Activated T-cell treated with anti-CD3 and anti-CD28 coated beads, Interleukin-2, amount 50 U/mL, for 48 hours (primary cell): ENCODE measurements around the gene NOD1.
"Not testable (repeated sequence)": the region's sequence is repeated elsewhere in the genome, so short reads cannot be mapped to it uniquely, and the experiment has no call there.

Experiments
- DNase-seq, 2 experiments: peaks; one replicate each; pipeline ENCODE4 v3.0.0-alpha.2; 2020

Gene NOD1

GRCh38 chr7:30478349-30479201, at the start of gene NOD1:
NOD1 (minus strand) TSS chr7:30478784; CDS start chr7:30456921, 21,863 bp downstream.
- peak; percentile 82 to 85 for DNase-seq

GRCh38 chr7:30527297-30527696, 48.7 kb upstream of the NOD1 start:
- not testable (repeated sequence) for DNase-seq

- DNase-seq, result no peak
Observed at GRCh38 chr7:30526163-30526562, 47.6 kb upstream of the NOD1 start.

GRCh38 chr7:30525429-30525828, 46.8 kb upstream of the NOD1 start:
- DNase-seq, result no peak

- DNase-seq, result no peak
Observed at GRCh38 chr7:30524545-30524944, 46.0 kb upstream of the NOD1 start.

- DNase-seq, result no peak
Observed at GRCh38 chr7:30523466-30523865, 44.9 kb upstream of the NOD1 start.

DNA sequence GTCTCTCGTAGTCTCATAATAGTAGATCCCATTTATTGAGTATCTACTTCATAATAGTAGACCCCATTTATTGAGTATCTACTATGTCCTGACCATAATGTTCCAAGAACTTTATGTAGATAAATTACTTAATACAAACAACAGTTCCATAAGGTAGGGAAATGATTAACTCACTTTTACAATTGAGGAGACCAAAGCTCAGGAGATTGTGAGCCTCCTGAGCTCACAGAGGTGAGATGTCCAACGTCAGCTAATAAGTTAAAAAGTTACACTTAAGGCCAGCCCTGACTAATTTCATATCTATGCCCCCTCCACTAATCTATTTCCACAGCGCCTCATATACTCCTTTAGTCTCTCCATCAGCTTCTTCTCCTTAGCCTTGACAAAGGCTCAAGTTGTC, 43.6 kb upstream of the NOD1 start:
- DNase-seq, result no peak

- DNase-seq, result no peak
Observed at GRCh38 chr7:30521532-30521931, 42.9 kb upstream of the NOD1 start.

DNA sequence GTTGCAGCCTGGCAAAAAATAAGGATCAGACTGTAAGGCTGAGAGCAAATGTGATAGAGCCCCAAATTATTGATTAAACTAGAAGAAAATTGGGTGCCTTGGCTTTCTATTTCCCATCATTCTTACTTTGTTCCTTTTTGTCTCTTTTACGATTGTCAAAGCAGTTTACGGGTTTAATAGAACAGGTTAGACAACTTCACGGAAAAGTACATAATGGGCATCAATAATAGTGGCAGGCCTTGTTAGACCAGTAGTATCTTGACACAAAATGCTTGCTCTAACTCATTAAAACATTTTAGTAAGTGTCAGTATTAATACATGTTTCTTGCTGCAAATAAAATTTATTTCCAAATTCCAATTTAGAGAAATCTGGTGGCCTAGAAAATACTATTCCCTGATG, 40.5 kb upstream of the NOD1 start:
- no peak for DNase-seq

- DNase-seq, result no peak
Observed at GRCh38 chr7:30515761-30516160, 37.2 kb upstream of the NOD1 start.

DNA sequence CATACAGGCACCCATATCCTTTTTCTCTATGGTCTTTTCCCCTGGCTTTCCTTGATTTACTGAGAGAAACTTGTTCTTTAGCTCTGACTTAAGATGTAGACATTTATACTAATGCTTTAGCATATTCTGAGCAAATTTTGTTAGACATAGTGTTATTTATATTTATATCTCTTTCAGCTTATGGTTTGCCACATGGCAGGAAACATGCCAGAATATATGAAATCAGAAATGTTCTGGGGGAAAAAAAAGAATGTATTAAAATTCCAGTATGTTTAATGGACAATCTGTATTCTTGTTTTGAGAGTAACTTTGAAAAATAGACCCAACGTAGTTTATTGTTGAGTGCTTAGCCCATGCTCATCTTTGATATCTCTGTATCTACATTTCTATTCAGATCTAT, 36.2 kb upstream of the NOD1 start:
- no peak for DNase-seq

- no peak for DNase-seq
Observed at GRCh38 chr7:30514177-30514576, 35.6 kb upstream of the NOD1 start.

- no peak for DNase-seq
Observed at GRCh38 chr7:30513762-30514161, 35.2 kb upstream of the NOD1 start.

DNA sequence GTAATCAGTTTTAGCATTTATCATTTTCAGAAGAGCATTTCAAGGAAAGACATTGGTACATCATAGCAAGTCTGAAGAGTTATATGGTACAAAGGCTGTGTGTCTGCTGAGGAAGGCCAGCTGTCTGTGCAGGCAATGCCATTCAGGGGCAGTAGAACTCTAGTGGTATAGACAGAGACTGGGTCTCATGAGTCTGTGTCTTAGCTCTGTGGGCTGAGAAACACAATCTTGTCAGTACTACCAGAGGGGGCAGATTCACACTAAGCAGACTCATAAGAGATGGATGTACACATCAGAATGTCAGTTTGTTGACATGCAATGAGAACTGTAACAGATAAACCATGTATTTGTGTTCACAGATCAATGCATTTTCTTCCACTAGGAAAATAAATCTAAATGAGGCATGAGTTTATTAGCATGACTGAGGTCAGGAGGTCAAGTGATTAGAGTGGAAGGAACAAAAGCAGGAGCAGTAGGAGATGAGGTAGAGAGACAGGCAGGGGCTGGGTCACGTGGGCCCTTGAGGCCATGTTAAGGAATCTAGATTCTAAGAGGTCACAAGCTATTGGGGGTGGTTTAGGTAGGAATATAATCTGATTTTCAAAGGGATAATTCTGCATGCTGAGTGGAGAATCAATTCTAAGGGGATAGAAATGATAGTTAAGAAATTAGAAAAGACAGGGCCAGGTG, 33.5 kb upstream of the NOD1 start:
- DNase-seq, result no peak

GRCh38 chr7:30511494-30511893, 32.9 kb upstream of the NOD1 start:
- no peak for DNase-seq

DNA sequence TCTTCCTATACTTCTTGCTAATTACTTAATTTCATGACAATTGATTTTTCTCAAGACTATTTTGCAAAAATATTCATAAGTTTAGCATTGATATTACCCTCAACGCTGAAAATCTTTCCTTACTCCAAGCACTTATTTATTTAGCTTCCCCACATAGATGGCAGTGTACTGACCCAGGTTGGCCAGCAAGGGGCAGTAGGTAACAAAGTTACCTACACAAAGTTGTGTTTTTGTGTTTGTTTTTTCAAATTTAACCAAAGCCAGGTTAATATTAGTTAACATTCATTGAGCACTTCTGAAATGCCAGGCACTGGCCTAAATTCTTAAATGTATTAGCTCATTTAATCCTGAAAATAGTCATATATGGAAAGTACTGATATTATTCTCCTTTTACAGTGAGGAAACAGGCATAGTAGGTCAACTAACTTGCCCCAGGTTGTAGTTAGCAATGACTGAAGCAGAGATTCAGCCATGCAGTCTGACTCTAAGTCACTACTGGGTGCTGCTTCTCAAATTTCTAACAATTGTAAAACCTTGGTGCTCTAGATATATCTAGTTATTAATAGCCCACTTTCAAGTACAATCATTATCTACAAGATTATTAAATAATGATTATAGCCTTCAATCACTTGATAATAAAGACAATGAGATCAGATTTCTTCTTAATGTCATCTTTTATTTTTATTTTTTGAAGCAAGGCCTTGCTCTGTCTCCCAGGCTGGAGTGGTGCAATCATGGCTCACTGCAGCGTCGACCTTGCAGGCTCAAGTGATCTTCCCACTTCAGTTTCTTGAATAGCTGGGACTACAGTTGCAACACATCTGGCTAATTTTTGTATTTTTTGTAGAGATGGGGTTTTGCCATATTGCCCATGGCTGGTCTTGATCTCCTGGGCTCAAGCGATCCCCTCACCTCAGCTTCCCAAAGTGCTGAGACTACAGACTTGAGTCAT, 31.8 kb upstream of the NOD1 start:
- no peak for DNase-seq

- DNase-seq, result not testable (repeated sequence)
Observed at GRCh38 chr7:30509171-30509857, 30.7 kb upstream of the NOD1 start.

DNA sequence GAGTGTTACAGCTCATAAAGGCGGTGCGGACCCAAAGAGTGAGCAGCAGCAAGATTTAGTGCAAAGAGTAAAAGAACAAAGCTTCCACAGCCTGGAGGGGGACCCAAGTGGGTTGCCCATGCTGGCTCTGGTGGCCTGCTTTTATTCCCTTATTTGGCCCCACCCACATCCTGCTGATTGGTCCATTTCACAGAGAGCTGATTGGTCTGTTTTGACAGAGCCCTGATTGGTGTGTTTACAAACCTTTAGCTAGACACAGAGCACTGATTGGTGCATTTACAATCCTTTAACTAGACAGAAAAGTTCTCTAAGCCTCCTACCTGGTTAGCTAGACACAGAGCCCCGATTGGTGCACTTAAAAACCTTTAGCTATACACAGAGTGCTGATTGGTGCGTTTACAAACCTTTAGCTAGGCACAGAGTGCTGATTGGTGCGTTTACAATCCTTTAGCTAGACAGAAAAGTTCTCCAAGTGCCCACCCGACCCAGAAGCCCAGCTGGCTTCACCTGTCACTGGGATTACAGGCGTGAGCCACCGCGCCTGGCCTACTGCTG, 28.8 kb upstream of the NOD1 start:
- not testable (repeated sequence) for DNase-seq

DNA sequence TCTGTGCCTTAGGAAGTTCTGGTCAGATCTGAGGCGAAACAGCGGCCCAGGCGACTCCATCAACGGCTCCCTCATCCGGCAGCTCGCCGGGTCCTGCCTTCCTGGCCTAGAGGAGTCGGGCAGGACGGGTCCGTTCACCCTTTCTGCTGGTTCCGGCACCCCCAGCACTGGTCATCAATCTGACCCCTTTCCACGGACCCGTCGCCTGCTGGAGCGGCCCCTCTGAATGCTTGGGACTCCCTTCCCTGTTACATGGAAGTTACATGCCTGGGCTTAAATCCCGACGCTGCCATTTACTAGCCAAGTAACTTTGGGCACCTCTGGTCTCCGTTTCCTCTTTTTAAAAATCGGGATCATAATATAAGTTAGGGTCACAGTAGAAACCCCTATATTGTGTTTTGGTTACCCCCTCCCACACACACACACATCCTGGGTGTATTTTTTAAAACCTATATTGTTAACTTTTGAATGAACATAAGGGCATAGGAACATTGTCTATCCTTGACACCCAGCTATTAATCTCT, 26.7 kb upstream of the NOD1 start:
- no peak for DNase-seq

DNA sequence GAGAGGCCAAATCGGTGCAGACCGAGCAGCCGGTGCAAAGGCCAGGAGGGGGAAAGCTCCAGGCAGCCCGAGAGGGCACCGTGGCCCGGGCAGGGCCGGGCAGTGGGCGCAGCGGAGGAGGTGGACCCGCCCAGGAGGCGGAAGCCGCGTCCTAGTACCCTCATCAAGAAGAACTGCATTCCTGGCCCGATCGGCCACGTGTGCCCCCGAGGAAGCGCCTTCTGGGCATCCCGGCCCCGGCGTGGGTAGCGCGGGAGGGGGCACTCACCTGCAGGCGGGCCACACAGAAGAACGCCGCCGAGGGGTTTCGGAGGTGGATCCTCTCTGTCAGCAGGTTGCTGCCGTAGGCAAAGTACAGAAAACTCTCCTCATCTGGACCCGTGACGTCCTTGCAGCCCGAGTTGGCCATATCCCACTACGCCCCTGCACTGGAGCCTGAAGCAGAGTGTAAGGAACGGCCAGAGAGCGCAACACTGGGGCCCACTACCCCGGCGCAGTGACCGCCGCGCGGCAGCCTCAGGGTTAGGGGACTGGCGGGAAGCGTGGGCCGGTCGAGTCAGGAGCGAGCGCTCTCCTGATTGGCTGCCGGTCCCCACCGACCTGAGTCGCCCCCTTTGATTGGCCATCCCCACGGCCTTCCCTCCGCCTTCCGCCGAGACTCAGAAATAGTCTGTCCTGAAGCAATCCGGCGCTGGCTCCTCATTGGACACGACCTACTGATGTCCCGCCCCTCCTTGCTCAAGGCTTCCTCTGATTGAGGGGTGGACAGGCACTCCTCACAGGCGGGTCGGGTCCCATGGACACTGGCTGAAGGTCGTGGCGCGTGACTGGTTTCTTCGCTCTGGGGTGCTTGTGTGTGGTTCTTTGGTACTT, 26.0 kb upstream of the NOD1 start, which contains the start of gene GGCT:
Gene GGCT, minus strand, starts transcription at position 529 of the 873 bp plus-strand sequence. Its CDS starts 120 bp downstream, at position 409.
- peak; percentile 97 for DNase-seq
